IPS-15b (cell line): ENCODE results near the gene ENOSF1.

Experiments used
- H3K27me3 ChIP-seq: one replicate; pipeline ENCODE4 v1.6.1; 2013; ENCODE audit warnings: low read length; ENCODE audit not compliant: control insufficient read depth, insufficient read depth
- H3K36me3 ChIP-seq: one replicate; pipeline ENCODE4 v1.6.1; 2013; ENCODE audit warnings: low read length; ENCODE audit not compliant: control insufficient read depth, insufficient read depth
- H3K4me1 ChIP-seq: one replicate; pipeline ENCODE4 v1.6.1; 2013; ENCODE audit warnings: mild to moderate bottlenecking, low read length; ENCODE audit not compliant: control insufficient read depth, insufficient read depth
- H3K4me3 ChIP-seq: one replicate; pipeline ENCODE4 v1.5.1; 2013; ENCODE audit warnings: low read depth, low read length
- H3K9ac ChIP-seq: one replicate; pipeline ENCODE4 v1.6.1; 2013; ENCODE audit warnings: low read depth, mild to moderate bottlenecking, low read length
- H3K9me3 ChIP-seq: one replicate; pipeline ENCODE4 v1.6.1; 2013; ENCODE audit warnings: mild to moderate bottlenecking, low read length; ENCODE audit not compliant: control insufficient read depth, insufficient read depth

ENOSF1 gene

GRCh38 chr18:623761-624620, 88.4 kb downstream of the ENOSF1 start:
- Histone ChIP-seq H3K27me3 (no peaks in the 10 kb centered on the region), H3K4me3 (no peak overlapping the region), H3K36me3 (no peaks in the 10 kb centered on the region), H3K9me3 (no peaks in the 10 kb centered on the region), H3K9ac (no peak overlapping the region), H3K4me1 (no peaks in the 10 kb centered on the region)

GRCh38 chr18:622289-622688, 90.1 kb downstream of the ENOSF1 start:
- no peak overlapping the region for H3K4me3 ChIP-seq
- no peak overlapping the region for H3K9ac ChIP-seq
- H3K36me3 ChIP-seq, result no peaks in the 10 kb centered on the region
- no peaks in the 10 kb centered on the region for H3K4me1 ChIP-seq
- no peaks in the 10 kb centered on the region for H3K27me3 ChIP-seq
- H3K9me3 ChIP-seq, result no peaks in the 10 kb centered on the region

GRCh38 chr18:621291-622043, 91.0 kb downstream of the ENOSF1 start:
- H3K4me3 ChIP-seq, result no peak overlapping the region
- H3K27me3 ChIP-seq, result no peaks in the 10 kb centered on the region
- no peaks in the 10 kb centered on the region for H3K36me3 ChIP-seq
- H3K4me1 ChIP-seq, result no peaks in the 10 kb centered on the region
- no peak overlapping the region for H3K9ac ChIP-seq
- no peaks in the 10 kb centered on the region for H3K9me3 ChIP-seq
